ENCODE data around the gene DUSP22. TPM values are rescaled to one million over a fixed set of nuclear protein-coding genes. Genes with fewer than 3 reads are reported as not detected.

Gene DUSP22
- total and polyA plus RNA-seq, 8 donors = 27.3 to 48.8 (median 33.7) TPM

DNA sequence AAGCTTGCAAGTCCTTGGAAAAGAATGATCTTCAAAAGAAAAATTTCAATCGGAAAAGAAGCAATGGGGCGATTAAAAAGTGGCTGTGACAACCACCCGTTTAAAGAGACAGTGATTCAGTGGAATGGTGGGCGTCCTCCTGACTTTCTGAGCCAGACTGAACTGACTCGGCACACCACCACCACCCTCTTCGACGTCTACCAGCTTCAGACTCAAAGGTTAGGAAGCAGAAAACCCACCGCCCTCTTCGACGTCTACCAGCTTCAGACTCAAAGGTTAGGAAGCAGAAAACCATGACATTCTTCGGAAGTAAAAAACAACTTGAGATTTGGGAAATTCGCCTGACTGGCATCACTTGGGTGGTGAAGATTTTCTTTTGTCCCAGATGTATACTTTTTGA lies 71.0 kb downstream of the DUSP22 start:
- TF ChIP-seq, protein P1, sequence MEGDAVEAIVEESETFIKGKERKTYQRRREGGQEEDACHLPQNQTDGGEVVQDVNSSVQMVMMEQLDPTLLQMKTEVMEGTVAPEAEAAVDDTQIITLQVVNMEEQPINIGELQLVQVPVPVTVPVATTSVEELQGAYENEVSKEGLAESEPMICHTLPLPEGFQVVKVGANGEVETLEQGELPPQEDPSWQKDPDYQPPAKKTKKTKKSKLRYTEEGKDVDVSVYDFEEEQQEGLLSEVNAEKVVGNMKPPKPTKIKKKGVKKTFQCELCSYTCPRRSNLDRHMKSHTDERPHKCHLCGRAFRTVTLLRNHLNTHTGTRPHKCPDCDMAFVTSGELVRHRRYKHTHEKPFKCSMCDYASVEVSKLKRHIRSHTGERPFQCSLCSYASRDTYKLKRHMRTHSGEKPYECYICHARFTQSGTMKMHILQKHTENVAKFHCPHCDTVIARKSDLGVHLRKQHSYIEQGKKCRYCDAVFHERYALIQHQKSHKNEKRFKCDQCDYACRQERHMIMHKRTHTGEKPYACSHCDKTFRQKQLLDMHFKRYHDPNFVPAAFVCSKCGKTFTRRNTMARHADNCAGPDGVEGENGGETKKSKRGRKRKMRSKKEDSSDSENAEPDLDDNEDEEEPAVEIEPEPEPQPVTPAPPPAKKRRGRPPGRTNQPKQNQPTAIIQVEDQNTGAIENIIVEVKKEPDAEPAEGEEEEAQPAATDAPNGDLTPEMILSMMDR (IDR thresholded peaks at IDR 0.05) = no peak
- ATAC-seq = no peak
- H3K4me1 ChIP-seq = no peaks in the 10 kb centered on the region
- H3K4me3 ChIP-seq = no peak overlapping the region
- peaks cover 0 to 5% of the 10 kb centered on the region in 2 donors for H3K27me3 ChIP-seq
- no peak for DNase-seq
- peaks cover 0 to 14% of the 10 kb centered on the region in 2 donors for H3K9me3 ChIP-seq
- intact Hi-C loops (cut with DNase I) = no loop called here
- no peak overlapping the region for H3K27ac ChIP-seq
- H3K36me3 ChIP-seq = no peaks in the 10 kb centered on the region

DNA sequence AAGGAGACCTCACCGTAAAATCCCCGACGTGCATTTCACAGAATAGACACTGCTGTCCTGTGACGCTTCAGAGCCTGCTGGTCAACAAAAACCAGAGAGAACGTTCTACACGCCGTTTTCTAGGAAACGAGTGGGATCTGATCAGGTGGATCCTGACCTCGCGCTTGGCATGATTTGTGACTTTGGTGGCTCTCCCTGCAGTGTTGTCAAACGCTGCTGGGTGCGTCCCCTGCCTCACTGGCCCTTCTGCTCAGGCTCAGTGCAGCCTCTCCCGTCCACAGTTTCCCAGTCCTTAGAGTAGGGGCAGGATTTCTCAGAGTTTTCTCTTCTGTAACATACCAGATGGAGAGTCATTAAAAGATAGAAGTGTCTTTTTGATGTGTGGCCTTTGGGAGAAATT lies 71.6 kb downstream of the DUSP22 start:
- DNase-seq (peak in 1 of 4 donors; percentile 50), ATAC-seq (no peak)
- intact Hi-C loops (cut with DNase I) = no loop called here
- no peak overlapping the region for H3K27ac ChIP-seq
- H3K36me3 ChIP-seq = no peaks in the 10 kb centered on the region
- peaks cover 0 to 14% of the 10 kb centered on the region in 2 donors for H3K9me3 ChIP-seq
- no peaks in the 10 kb centered on the region for H3K4me1 ChIP-seq
- TF ChIP-seq, protein P1 (IDR thresholded peaks at IDR 0.05) = no peak
- H3K27me3 ChIP-seq = peaks cover 0 to 9% of the 10 kb centered on the region in 2 donors
- no peak overlapping the region for H3K4me3 ChIP-seq

DNA sequence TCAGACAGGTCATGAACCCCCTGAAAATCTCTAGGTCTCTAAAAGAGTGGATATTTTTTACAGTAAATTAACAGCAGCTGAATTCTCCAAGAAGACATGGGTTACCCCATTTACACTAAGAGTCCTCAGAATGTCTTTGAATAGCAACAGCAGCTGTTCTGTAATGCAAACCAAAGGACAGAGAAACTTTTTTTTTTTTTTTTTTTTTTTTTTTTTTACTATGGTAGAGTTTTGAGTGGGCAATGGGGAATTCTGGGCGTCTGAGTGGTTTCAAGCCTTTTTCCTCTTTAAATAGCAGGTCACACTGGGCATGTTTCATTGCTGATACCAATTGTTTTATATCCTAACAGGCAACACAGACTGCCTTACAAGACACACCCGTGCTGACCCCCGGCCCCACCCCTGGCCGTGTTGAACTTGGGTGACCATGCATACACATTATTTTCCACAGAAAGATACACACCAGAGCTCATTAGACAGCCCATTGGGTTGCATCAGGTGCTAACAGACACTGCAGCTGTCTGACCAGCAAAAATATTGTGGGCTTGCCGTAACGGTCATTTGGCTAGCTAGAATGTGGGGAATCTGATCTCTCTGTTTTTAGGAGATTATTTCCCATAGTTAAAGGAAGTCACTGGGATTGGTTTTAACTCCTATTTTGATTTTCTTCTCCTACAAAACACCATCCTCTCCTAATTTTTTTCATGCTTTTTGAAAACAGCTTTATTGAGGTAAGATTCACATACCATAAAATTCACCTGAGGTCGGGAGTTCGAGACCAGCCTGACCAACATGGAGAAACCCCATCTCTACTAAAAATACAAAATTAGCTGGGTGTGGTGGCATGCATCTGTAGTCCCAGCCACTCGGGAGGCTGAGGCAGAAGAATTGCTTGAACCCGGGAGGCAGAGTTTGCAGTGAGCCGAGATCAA lies 72.6 kb downstream of the DUSP22 start:
- peaks cover 0 to 14% of the 10 kb centered on the region in 2 donors for H3K9me3 ChIP-seq
- peaks cover 0 to 16% of the 10 kb centered on the region in 2 donors for H3K27me3 ChIP-seq
- ATAC-seq (no peak), DNase-seq (peak in 1 of 4 donors; percentile 78)
- TF ChIP-seq, protein P1 (IDR thresholded peaks at IDR 0.05) = no peak
- no peak overlapping the region for H3K27ac ChIP-seq
- no peak overlapping the region for H3K4me3 ChIP-seq
- no peaks in the 10 kb centered on the region for H3K36me3 ChIP-seq
- H3K4me1 ChIP-seq = no peaks in the 10 kb centered on the region
- intact Hi-C loops (cut with DNase I) = no loop called here

DNA sequence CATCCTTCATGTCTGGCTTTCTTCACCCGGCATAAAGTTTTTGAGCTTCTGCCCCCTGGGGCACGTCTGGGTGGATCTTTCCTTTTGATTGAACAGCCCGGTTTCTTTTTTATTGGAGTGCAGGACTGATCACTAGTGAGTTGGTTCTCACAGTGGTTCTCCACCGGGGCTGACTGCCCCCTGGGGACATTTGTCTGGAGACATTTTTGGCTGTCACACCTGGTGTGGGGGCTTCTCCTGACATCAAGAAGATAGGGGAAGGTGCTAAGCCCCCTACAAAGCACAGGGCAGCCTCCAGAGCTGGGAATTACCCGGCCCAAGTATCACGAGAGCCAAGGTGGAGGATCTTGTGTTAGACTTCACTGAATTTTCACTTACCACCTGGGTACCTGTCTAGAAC lies 73.5 kb downstream of the DUSP22 start:
- DNase-seq (peak in 1 of 4 donors; percentile 48), ATAC-seq (no peak)
- H3K4me3 ChIP-seq = no peak overlapping the region
- intact Hi-C loops (cut with DNase I) = no loop called here
- peaks cover 0 to 26% of the 10 kb centered on the region in 2 donors for H3K27me3 ChIP-seq
- no peaks in the 10 kb centered on the region for H3K36me3 ChIP-seq
- H3K27ac ChIP-seq = no peak overlapping the region
- peaks cover 0 to 14% of the 10 kb centered on the region in 2 donors for H3K9me3 ChIP-seq
- TF ChIP-seq, protein P1 (IDR thresholded peaks at IDR 0.05) = no peak
- H3K4me1 ChIP-seq = no peaks in the 10 kb centered on the region
